Gastroesophageal sphincter (tissue), 3 donors: ENCODE data around the gene ACSL6.

Source experiments
- POLR2A ChIP-seq, 2 donors: fragments of 450-650 bp; IDR thresholded peaks; one replicate each; pipeline ENCODE4 v1.6.1; 2017; ENCODE audit warnings: antibody characterized with exemption in 2 of 2, mild to moderate bottlenecking in 2 of 2, moderate library complexity in 1 of 2
- TF ChIP-seq, protein P1 (sequence below), 4 experiments: fragments of 200-600 bp in 2 of 4; fragments of 450-650 bp in 2 of 4; sonication (generic) in 1 of 4; IDR thresholded peaks; one replicate each; pipeline ENCODE4 v1.5.1; 2017 to 2019; ENCODE audit warnings: antibody characterized with exemption in 4 of 4, mild to moderate bottlenecking in 2 of 4, moderate library complexity in 2 of 4

DNA sequence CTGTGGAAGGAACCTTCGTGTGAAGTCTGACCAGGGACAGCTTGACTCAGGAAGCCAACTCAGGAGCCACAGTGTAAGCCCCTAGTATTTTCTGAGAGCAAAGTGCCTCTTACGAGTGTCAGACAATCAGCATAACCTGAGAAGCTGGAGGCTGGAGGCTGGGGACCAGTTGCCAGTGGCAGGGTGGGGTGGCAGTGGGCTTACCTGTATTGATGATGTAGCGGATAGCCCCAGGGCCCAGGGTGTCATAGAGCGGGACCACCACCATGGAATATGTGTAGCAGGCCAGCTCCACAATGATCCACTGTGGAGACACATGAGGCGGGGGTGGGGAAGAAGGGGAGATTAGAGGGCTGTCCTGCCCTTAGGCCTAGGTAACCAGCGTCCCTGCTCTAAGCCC is 22.9 kb downstream of the ACSL6 start:
- TF ChIP-seq, protein P1, sequence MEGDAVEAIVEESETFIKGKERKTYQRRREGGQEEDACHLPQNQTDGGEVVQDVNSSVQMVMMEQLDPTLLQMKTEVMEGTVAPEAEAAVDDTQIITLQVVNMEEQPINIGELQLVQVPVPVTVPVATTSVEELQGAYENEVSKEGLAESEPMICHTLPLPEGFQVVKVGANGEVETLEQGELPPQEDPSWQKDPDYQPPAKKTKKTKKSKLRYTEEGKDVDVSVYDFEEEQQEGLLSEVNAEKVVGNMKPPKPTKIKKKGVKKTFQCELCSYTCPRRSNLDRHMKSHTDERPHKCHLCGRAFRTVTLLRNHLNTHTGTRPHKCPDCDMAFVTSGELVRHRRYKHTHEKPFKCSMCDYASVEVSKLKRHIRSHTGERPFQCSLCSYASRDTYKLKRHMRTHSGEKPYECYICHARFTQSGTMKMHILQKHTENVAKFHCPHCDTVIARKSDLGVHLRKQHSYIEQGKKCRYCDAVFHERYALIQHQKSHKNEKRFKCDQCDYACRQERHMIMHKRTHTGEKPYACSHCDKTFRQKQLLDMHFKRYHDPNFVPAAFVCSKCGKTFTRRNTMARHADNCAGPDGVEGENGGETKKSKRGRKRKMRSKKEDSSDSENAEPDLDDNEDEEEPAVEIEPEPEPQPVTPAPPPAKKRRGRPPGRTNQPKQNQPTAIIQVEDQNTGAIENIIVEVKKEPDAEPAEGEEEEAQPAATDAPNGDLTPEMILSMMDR (IDR thresholded peaks at IDR 0.05) = no peak
- no peak for TF ChIP-seq POLR2A (IDR thresholded peaks at IDR 0.05)
